K562 (cell line): Measurements from ENCODE around the gene SLC7A8. TPM values are rescaled to one million over a fixed set of nuclear protein-coding genes. Genes with fewer than 3 reads are reported as not detected.
A peak's percentile ranks its signal among the peaks of the same experiment; 100 is the strongest.

Experiments
- BRD4 ChIP-seq: fragments of 200-600 bp; sonication (generic); IDR thresholded peaks from 2 replicates; pipeline ENCODE4 v1.6.1; 2017; ENCODE audit warnings: inconsistent platforms
- CEBPB ChIP-seq: fragments of 450-650 bp; IDR thresholded peaks from 2 replicates; pipeline ENCODE4 v1.6.1; 2016; ENCODE audit warnings: missing genetic modification characterization, missing compliant biosample characterization
- E2F3 ChIP-seq: fragments of 250-450 bp; sonication (Bioruptor Pico); IDR thresholded peaks from 2 replicates; pipeline ENCODE4 v1.4.0; 2020; ENCODE audit warnings: mild to moderate bottlenecking
- ESRRA ChIP-seq: fragments of 450-650 bp; IDR thresholded peaks from 2 replicates; pipeline ENCODE4 v1.6.1; 2014; ENCODE audit warnings: low read depth, mild to moderate bottlenecking, moderate library complexity, borderline replicate concordance
- GATA2 ChIP-seq: sonication (generic); formaldehyde crosslinking; IDR thresholded peaks from 2 replicates; pipeline ENCODE4 v1.4.0; 2020; ENCODE audit warnings: mild to moderate bottlenecking, missing genetic modification reagents
- HBP1 ChIP-seq: fragments of 450-650 bp; formaldehyde crosslinking; IDR thresholded peaks from 2 replicates; pipeline ENCODE4 v1.4.0; 2022; ENCODE audit warnings: missing genetic modification characterization
- HDAC1 ChIP-seq, 2 experiments: fragments of 450-650 bp; IDR thresholded peaks; 2 replicates each; pipeline ENCODE4 v1.6.1; 2016 to 2017; ENCODE audit warnings: inconsistent platforms in 1 of 2, mild to moderate bottlenecking in 1 of 2, moderate library complexity in 1 of 2
- MED1 ChIP-seq: sonication (generic); formaldehyde crosslinking; IDR thresholded peaks from 2 replicates; pipeline ENCODE4 v1.8.1; 2023; ENCODE audit warnings: missing genetic modification reagents, borderline replicate concordance
- NFATC3 ChIP-seq: fragments of 450-650 bp; IDR thresholded peaks from 2 replicates; pipeline ENCODE4 v1.6.1; 2017; ENCODE audit warnings: mild to moderate bottlenecking
- SAFB2 ChIP-seq: fragments of 200-400 bp; formaldehyde crosslinking; IDR thresholded peaks from 2 replicates; pipeline ENCODE4 v1.6.1; 2018; ENCODE audit warnings: borderline replicate concordance, low read length, low read depth, moderate library complexity; ENCODE audit not compliant: severe bottlenecking
- SLC30A9 ChIP-seq: fragments of 250-450 bp; sonication (Bioruptor Pico); IDR thresholded peaks from 2 replicates; pipeline ENCODE4 v1.8.0; 2022; ENCODE audit warnings: mild to moderate bottlenecking, moderate library complexity
- SMARCA4 ChIP-seq: fragments of 450-650 bp; IDR thresholded peaks from 2 replicates; pipeline ENCODE4 v1.6.1; 2016
- SMARCA5 ChIP-seq: fragments of 450-650 bp; IDR thresholded peaks from 2 replicates; pipeline ENCODE4 v1.6.1; 2016
- SUPT5H ChIP-seq: fragments of 450-650 bp; IDR thresholded peaks from 2 replicates; pipeline ENCODE4 v1.6.1; 2016
- TOE1 ChIP-seq, 2 experiments: fragments of 450-650 bp in 1 of 2; sonication (generic) in 1 of 2; formaldehyde crosslinking in 1 of 2; IDR thresholded peaks; 2 replicates each; pipeline versions ENCODE4 v1.7.1 to v1.8.0; 2016 to 2022; ENCODE audit warnings: borderline replicate concordance in 2 of 2, mild to moderate bottlenecking in 2 of 2, antibody characterized with exemption in 1 of 2, inconsistent platforms in 1 of 2, low read depth in 1 of 2, missing genetic modification reagents in 1 of 2, moderate library complexity in 1 of 2
- U2AF2 ChIP-seq: fragments of 200-400 bp; formaldehyde crosslinking; optimal IDR thresholded peaks from 2 replicates; pipeline ENCODE3; 2017; ENCODE audit warnings: low read depth, mild to moderate bottlenecking, low read length
- ZNF140 ChIP-seq: fragments of 250-450 bp; sonication (Bioruptor Pico); IDR thresholded peaks from 2 replicates; pipeline ENCODE4 v1.8.0; 2021; ENCODE audit warnings: moderate library complexity, mild to moderate bottlenecking, inconsistent platforms
- ZNF263 ChIP-seq: sonication (generic); formaldehyde crosslinking; IDR thresholded peaks from 2 replicates; pipeline ENCODE4 v1.8.0; 2022; ENCODE audit warnings: mild to moderate bottlenecking, missing genetic modification reagents, borderline replicate concordance
- ZNF57 ChIP-seq: fragments of 450-650 bp; formaldehyde crosslinking; IDR thresholded peaks from 2 replicates; pipeline ENCODE4 v1.4.0; 2020; ENCODE audit warnings: mild to moderate bottlenecking, moderate library complexity
- polyA plus RNA-seq, 8 experiments: library from polyadenylated mRNA; depleted of rRNA in 4 of 8; stranded (reverse) in 5 of 8; unstranded in 3 of 8; fragments of >200 nt; fragmentation: Nextera tagmentation in 2 of 8; fragmentation: Illumina TruSeq in 1 of 8; extraction: Ambion mirVana in 2 of 8; extraction: Trizol in 1 of 8; gene quantifications; 2 replicates each; pipeline versions ENCODE4 v1.2.1 to v1.2.3, GENCODE V29; 2011 to 2014; ENCODE audit warnings: inconsistent platforms in 1 of 8, missing spikeins in 1 of 8
- total RNA-seq, 7 experiments: library from RNA; depleted of rRNA in 6 of 7; stranded (reverse); fragments of >200 nt in 6 of 7; fragmentation: Illumina TruSeq in 2 of 7; extraction: Trizol in 2 of 7; gene quantifications; 2 replicates each; pipeline versions ENCODE4 v1.2.1 to v1.2.3, GENCODE V29; 2011 to 2021; ENCODE audit warnings: low replicate concordance in 1 of 7
- TF ChIP-seq, protein P1 (sequence below): fragments of 450-650 bp; IDR thresholded peaks from 2 replicates; pipeline ENCODE4 v1.6.1; 2017; ENCODE audit warnings: antibody characterized with exemption
- TF ChIP-seq, protein P2 (sequence below): sonication (generic); formaldehyde crosslinking; IDR thresholded peaks from 2 replicates; pipeline ENCODE4 v1.9.0; 2022; ENCODE audit warnings: mild to moderate bottlenecking, missing genetic modification reagents
- TF ChIP-seq, protein P3 (sequence below): fragments of 250-450 bp; sonication (Bioruptor Pico); IDR thresholded peaks from 2 replicates; pipeline ENCODE4 v1.4.0; 2020; ENCODE audit warnings: mild to moderate bottlenecking, moderate library complexity

Gene SLC7A8
- total and polyA plus RNA-seq, 9 of the 15 experiments (the other 6 are each of a cell fraction or from before 2014, with no cell fraction given): 2.0 to 33.0 (median 6.0) TPM

DNA sequence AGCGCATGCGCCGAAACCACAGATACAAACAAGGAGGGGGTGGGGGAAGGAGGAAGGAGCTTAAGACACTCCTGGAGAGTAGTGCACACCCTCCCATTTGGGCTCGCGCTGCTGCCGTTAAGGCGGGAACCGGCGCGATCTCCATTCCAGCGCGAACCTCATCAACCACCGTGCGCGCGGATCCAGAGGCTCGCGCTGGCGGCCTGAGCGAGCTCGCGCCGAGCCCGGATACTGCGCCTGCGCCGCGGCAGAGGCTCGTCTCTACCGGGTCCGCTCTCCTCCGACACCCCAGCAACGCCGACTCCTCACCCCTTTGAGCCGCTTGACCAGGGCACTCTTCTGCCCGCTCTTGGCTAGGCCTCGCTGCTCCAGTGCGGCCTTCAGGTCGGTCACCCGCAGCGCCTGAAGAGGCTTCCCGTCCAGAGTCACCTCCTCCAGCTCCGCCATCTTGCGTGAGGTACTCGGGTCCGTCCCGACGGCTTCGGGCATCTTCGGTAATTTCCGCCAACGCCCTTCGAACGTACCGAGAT, 88.7 kb downstream of the SLC7A8 start, which contains the start of gene ACIN1 (continued):
- TF ChIP-seq, protein P1, sequence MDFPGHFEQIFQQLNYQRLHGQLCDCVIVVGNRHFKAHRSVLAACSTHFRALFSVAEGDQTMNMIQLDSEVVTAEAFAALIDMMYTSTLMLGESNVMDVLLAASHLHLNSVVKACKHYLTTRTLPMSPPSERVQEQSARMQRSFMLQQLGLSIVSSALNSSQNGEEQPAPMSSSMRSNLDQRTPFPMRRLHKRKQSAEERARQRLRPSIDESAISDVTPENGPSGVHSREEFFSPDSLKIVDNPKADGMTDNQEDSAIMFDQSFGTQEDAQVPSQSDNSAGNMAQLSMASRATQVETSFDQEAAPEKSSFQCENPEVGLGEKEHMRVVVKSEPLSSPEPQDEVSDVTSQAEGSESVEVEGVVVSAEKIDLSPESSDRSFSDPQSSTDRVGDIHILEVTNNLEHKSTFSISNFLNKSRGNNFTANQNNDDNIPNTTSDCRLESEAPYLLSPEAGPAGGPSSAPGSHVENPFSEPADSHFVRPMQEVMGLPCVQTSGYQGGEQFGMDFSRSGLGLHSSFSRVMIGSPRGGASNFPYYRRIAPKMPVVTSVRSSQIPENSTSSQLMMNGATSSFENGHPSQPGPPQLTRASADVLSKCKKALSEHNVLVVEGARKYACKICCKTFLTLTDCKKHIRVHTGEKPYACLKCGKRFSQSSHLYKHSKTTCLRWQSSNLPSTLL: peak; percentile 99
- peak; percentile 95 for TF ChIP-seq SUPT5H
- 0 out of 2 replicates have a peak, but pooled peaks have one; percentile 9 for TF ChIP-seq GATA2 (CRISPR knock-in tag)
- TF ChIP-seq E2F3 (CRISPR knock-in tag): 0 out of 2 replicates have a peak, but pooled peaks have one; percentile 74
- TF ChIP-seq ZNF57: peak; percentile 68; the same call in 1 of the 2 replicates
- peak; percentile 100 for TF ChIP-seq NFATC3
- TF ChIP-seq, protein P2, sequence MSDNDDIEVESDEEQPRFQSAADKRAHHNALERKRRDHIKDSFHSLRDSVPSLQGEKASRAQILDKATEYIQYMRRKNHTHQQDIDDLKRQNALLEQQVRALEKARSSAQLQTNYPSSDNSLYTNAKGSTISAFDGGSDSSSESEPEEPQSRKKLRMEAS (CRISPR knock-in tag): peak; percentile 54; the same call in 1 of the 2 replicates
- TF ChIP-seq, protein P3, sequence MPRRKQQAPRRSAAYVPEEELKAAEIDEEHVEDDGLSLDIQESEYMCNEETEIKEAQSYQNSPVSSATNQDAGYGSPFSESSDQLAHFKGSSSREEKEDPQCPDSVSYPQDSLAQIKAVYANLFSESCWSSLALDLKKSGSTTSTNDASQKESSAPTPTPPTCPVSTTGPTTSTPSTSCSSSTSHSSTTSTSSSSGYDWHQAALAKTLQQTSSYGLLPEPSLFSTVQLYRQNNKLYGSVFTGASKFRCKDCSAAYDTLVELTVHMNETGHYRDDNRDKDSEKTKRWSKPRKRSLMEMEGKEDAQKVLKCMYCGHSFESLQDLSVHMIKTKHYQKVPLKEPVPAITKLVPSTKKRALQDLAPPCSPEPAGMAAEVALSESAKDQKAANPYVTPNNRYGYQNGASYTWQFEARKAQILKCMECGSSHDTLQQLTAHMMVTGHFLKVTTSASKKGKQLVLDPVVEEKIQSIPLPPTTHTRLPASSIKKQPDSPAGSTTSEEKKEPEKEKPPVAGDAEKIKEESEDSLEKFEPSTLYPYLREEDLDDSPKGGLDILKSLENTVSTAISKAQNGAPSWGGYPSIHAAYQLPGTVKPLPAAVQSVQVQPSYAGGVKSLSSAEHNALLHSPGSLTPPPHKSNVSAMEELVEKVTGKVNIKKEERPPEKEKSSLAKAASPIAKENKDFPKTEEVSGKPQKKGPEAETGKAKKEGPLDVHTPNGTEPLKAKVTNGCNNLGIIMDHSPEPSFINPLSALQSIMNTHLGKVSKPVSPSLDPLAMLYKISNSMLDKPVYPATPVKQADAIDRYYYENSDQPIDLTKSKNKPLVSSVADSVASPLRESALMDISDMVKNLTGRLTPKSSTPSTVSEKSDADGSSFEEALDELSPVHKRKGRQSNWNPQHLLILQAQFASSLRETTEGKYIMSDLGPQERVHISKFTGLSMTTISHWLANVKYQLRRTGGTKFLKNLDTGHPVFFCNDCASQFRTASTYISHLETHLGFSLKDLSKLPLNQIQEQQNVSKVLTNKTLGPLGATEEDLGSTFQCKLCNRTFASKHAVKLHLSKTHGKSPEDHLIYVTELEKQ (CRISPR knock-in tag): no peak
- TF ChIP-seq BRD4: peak; percentile 47; the same call in 1 of the 2 replicates
- TF ChIP-seq CEBPB (tag): no peak
- no peak for TF ChIP-seq MED1
- no peak for TF ChIP-seq ZNF140 (CRISPR knock-in tag)
- 0 out of 4 replicates have a peak, but pooled peaks of 1 of the 2 experiments have one; percentile 52 for TF ChIP-seq HDAC1 (IDR thresholded peaks at IDR 0.05)
- TF ChIP-seq SMARCA4: no peak
- TF ChIP-seq TOE1 (IDR thresholded peaks at IDR 0.05; ENCODE audit: borderline replicate concordance): no peak; the same call in 1 of the 2 replicates
- 0 out of 2 replicates have a peak, but pooled peaks have one; percentile 45 for TF ChIP-seq TOE1 (CRISPR knock-in tag; IDR thresholded peaks at IDR 0.05; ENCODE audit: borderline replicate concordance, low read depth)
- no peak for TF ChIP-seq SMARCA5
- no peak for TF ChIP-seq SLC30A9 (CRISPR knock-in tag)
- peak; percentile 23; the same call in 1 of the 2 replicates for TF ChIP-seq HBP1
- TF ChIP-seq ZNF263 (CRISPR knock-in tag): no peak
- TF ChIP-seq SAFB2: no peak
- no peak for TF ChIP-seq U2AF2
- peak; percentile 45; the same call in 1 of the 2 replicates for TF ChIP-seq ESRRA
